Measurements from ENCODE around the gene FAM185A. TPM values are rescaled to one million over a fixed set of nuclear protein-coding genes. Genes with fewer than 3 reads are reported as not detected.
"Not testable (repeated sequence)": the region's sequence is repeated elsewhere in the genome, so short reads cannot be mapped to it uniquely, and the experiment has no call there.

Gene FAM185A
- total and polyA plus RNA-seq, 2 of the 4 experiments (the other 2 are of a cell fraction): 3.6 to 4.3 TPM

DNA sequence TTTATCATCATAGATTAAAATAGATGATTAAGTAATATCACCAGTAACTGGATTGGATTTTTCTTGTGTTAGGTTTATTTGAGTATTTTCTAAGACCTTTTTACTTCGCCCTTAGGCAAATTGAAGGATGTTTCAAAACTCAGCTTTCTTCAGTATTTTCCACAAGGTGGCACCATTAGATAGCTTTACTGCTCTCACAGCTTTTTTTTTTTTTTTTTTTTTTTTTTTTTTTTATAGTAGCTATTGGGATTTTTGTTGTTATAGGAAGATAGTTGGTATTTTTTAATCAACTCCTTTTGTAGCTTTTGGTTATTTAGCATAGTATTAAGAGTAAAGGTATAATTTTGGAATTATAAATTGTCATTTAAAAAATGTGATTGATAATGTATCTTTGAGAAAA, 9.4 kb downstream of the FAM185A start:
- H3K23ac ChIP-seq (ENCODE audit: low read depth, low read length); H2AK9ac ChIP-seq (replicated peaks; ENCODE audit: low read depth, low read length, poor library complexity); H3K9ac ChIP-seq (ENCODE audit: low read depth, low read length); dilution Hi-C loops (cut with HindIII; ENCODE audit: low sequenced_read_pairs, unreplicated experiment); H2AFZ ChIP-seq (replicated peaks; ENCODE audit: low read length, poor library complexity); H2BK5ac ChIP-seq (ENCODE audit: low read depth, low read length, poor library complexity, severe bottlenecking); H3K9me1 ChIP-seq (ENCODE audit: insufficient read depth, low read length); H3K36me3 ChIP-seq (ENCODE audit: control insufficient read depth, insufficient read depth, low read length); H3K56ac ChIP-seq (ENCODE audit: extremely low read depth, insufficient read depth, low read length); H3K4me1 ChIP-seq (ENCODE audit: control insufficient read depth, insufficient read depth, low read length); H3K4me3 ChIP-seq (ENCODE audit: insufficient read depth, low read depth, low read length); H3K27ac ChIP-seq (ENCODE audit: insufficient read depth, low read length); H4K5ac ChIP-seq (ENCODE audit: low read depth, low read length); H4K91ac ChIP-seq (ENCODE audit: insufficient read depth, low read depth, low read length); H3K9me3 ChIP-seq (ENCODE audit: control insufficient read depth, insufficient read depth, low read length); H3K79me1 ChIP-seq (ENCODE audit: low read depth in 1 of 2, low read length in 2 of 2); H3K4ac ChIP-seq (ENCODE audit: low read depth, low read length); H2AK5ac ChIP-seq (ENCODE audit: low read depth, low read length); DNase-seq; in situ Hi-C loops (cut with MboI; ENCODE audit: low sequenced_read_pairs); H2BK120ac ChIP-seq (ENCODE audit: low read depth, low read length); H4K8ac ChIP-seq (ENCODE audit: low read depth in 2 of 2, low read length in 2 of 2); H2BK15ac ChIP-seq (ENCODE audit: low read depth, low read length); H3K27me3 ChIP-seq (ENCODE audit: control insufficient read depth, insufficient read depth, low read length); ATAC-seq (ENCODE audit: low read depth); intact Hi-C loops (cut with micrococcal nuclease); BruUV-seq (replicated peaks); H2BK20ac ChIP-seq (ENCODE audit: low read depth, low read length); H4K20me1 ChIP-seq (ENCODE audit: insufficient read depth, low read length); H3K18ac ChIP-seq (ENCODE audit: low read depth, low read length); H3K4me2 ChIP-seq (ENCODE audit: low read depth, low read length); H3K14ac ChIP-seq (replicated peaks; ENCODE audit: low read depth, low read length): not testable (repeated sequence)
- TF ChIP-seq RAD21 (IDR thresholded peaks at IDR 0.05; ENCODE audit: low read length): peak; percentile 25
- TF ChIP-seq, protein P1, sequence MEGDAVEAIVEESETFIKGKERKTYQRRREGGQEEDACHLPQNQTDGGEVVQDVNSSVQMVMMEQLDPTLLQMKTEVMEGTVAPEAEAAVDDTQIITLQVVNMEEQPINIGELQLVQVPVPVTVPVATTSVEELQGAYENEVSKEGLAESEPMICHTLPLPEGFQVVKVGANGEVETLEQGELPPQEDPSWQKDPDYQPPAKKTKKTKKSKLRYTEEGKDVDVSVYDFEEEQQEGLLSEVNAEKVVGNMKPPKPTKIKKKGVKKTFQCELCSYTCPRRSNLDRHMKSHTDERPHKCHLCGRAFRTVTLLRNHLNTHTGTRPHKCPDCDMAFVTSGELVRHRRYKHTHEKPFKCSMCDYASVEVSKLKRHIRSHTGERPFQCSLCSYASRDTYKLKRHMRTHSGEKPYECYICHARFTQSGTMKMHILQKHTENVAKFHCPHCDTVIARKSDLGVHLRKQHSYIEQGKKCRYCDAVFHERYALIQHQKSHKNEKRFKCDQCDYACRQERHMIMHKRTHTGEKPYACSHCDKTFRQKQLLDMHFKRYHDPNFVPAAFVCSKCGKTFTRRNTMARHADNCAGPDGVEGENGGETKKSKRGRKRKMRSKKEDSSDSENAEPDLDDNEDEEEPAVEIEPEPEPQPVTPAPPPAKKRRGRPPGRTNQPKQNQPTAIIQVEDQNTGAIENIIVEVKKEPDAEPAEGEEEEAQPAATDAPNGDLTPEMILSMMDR (conservative IDR thresholded peaks at IDR 0.05; ENCODE audit: low read depth, low read length): peak; percentile 23; the same call in 1 of the 2 replicates
- peak; percentile 25; the same call in 1 of the 2 replicates for TF ChIP-seq SMC3 (IDR thresholded peaks at IDR 0.05; ENCODE audit: low read depth, low read length)
- ChIA-PET CTCF (interaction anchor here (0.6 to 1.1 kb wide), 4 partner anchors 12 to 304 kb away, joined by 3 to 9 read pairs (median 4); no protein-coding TSS in a partner anchor), POLR2A (ENCODE audit: unreplicated experiment) (interaction anchor here (0.6 kb wide), 1 partner anchor 304 kb away, joined by 3 read pairs; no protein-coding TSS in a partner anchor)
- no CpG with 5 or more reads among the region's 1 CpG for WGBS, 2 experiments (ENCODE audit: extremely low coverage in 2 of 2, insufficient read length in 1 of 2)

DNA sequence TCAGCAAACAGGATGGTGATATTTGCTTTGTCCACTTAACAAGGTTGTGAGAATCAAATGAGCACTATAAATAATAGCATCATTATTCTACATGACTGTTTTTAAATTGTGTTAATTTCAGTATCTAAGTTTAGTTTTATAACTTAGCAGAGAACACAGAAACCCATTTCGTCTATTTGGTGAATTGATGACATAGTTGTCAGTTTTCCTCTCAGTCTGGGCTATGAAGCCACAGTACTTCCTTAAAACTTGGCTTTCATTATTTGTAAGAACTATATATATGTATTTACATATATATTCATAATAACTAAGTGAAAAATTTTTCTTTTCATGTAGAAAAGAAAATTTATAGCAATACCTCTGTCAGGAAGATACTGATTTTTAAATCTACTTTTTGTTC, 11.1 kb downstream of the FAM185A start:
- H3K36me3 ChIP-seq (ENCODE audit: control insufficient read depth, insufficient read depth, low read length); H3K27me3 ChIP-seq (ENCODE audit: control insufficient read depth, insufficient read depth, low read length); H3K4me2 ChIP-seq (ENCODE audit: low read depth, low read length); ATAC-seq (ENCODE audit: low read depth); H4K8ac ChIP-seq (ENCODE audit: low read depth in 2 of 2, low read length in 2 of 2); H3K56ac ChIP-seq (ENCODE audit: extremely low read depth, insufficient read depth, low read length); H3K79me1 ChIP-seq (ENCODE audit: low read depth in 1 of 2, low read length in 2 of 2); H4K5ac ChIP-seq (ENCODE audit: low read depth, low read length); H3K23ac ChIP-seq (ENCODE audit: low read depth, low read length); dilution Hi-C loops (cut with HindIII; ENCODE audit: low sequenced_read_pairs, unreplicated experiment); H2AK5ac ChIP-seq (ENCODE audit: low read depth, low read length); H2AK9ac ChIP-seq (replicated peaks; ENCODE audit: low read depth, low read length, poor library complexity); BruUV-seq (replicated peaks); H3K9me1 ChIP-seq (ENCODE audit: insufficient read depth, low read length); in situ Hi-C loops (cut with MboI; ENCODE audit: low sequenced_read_pairs); H3K9me3 ChIP-seq (ENCODE audit: control insufficient read depth, insufficient read depth, low read length); H3K4me1 ChIP-seq (ENCODE audit: control insufficient read depth, insufficient read depth, low read length); DNase-seq; POLR2A ChIA-PET (ENCODE audit: unreplicated experiment); H3K4ac ChIP-seq (ENCODE audit: low read depth, low read length); H3K4me3 ChIP-seq (ENCODE audit: insufficient read depth, low read depth, low read length); H2BK15ac ChIP-seq (ENCODE audit: low read depth, low read length); H3K14ac ChIP-seq (replicated peaks; ENCODE audit: low read depth, low read length); H4K20me1 ChIP-seq (ENCODE audit: insufficient read depth, low read length); H4K91ac ChIP-seq (ENCODE audit: insufficient read depth, low read depth, low read length); H2AFZ ChIP-seq (replicated peaks; ENCODE audit: low read length, poor library complexity); H2BK20ac ChIP-seq (ENCODE audit: low read depth, low read length); H2BK5ac ChIP-seq (ENCODE audit: low read depth, low read length, poor library complexity, severe bottlenecking); H3K9ac ChIP-seq (ENCODE audit: low read depth, low read length); H3K27ac ChIP-seq (ENCODE audit: insufficient read depth, low read length); H3K18ac ChIP-seq (ENCODE audit: low read depth, low read length): not testable (repeated sequence)
- CTCF ChIA-PET: interaction anchor here (0.6 kb wide), 1 partner anchor 302 kb away, joined by 3 read pairs; no protein-coding TSS in a partner anchor
- H2BK120ac ChIP-seq (ENCODE audit: low read depth, low read length): 0 out of 2 replicates have a peak overlapping the region, but pooled peaks have one; percentile 23
- intact Hi-C loops (cut with micrococcal nuclease): loop anchor here (2.0 to 5.0 kb wide), 2 partner anchors 152 to 303 kb away; partner anchors contain the start of gene LRRC17
- WGBS, 2 experiments (ENCODE audit: extremely low coverage in 2 of 2, insufficient read length in 1 of 2): no CpG with 5 or more reads among the region's 1 CpG
